ENCODE results near the gene KLHDC1.

- TF ChIP-seq POLR2A (IDR thresholded peaks at IDR 0.05) (no peak), CTCF (IDR thresholded peaks at IDR 0.05 in 8 of 11, conservative IDR thresholded peaks at IDR 0.05 in 3 of 11) (no peak), POLR2AphosphoS5 (IDR thresholded peaks at IDR 0.05) (no peak)
These were observed 34.3 kb downstream of the KLHDC1 start for GRCh38 chr14:49727171-49727570.
